HG03558 (cell line): ENCODE measurements around the gene PTGER1.
"Not testable (repeated sequence)": the region's sequence is repeated elsewhere in the genome, so short reads cannot be mapped to it uniquely, and the experiment has no call there.

Source experiments
- ATAC-seq: cut with Tn5 transposase; IDR thresholded peaks from one replicate; pipeline ENCODE4 v1.9.1; 2021; ENCODE audit warnings: moderate number of reproducible peaks; ENCODE audit not compliant: unreplicated experiment; ENCODE audit errors: extremely low read depth

The PTGER1 gene

GRCh38 chr19:14476673-14477401, 1.7 kb upstream of the PTGER1 start:
- ATAC-seq, result no peak

GRCh38 chr19:14476327-14476672, 1.1 kb upstream of the PTGER1 start:
- no peak for ATAC-seq

GRCh38 chr19:14474827-14475226, 327 bp downstream of the PTGER1 start:
- no peak for ATAC-seq

GRCh38 chr19:14473978-14474578, 1.1 kb downstream of the PTGER1 start:
- no peak for ATAC-seq

- no peak for ATAC-seq
Observed at GRCh38 chr19:14473073-14473977, 1.8 kb downstream of the PTGER1 start.

- no peak for ATAC-seq
Observed at GRCh38 chr19:14472202-14472938, 2.8 kb downstream of the PTGER1 start.

GRCh38 chr19:14471436-14472187, 3.5 kb downstream of the PTGER1 start:
- no peak for ATAC-seq

GRCh38 chr19:14470031-14470876, 4.9 kb downstream of the PTGER1 start:
- no peak for ATAC-seq

GRCh38 chr19:14467816-14468215, 7.3 kb downstream of the PTGER1 start:
- no peak for ATAC-seq

- ATAC-seq, result no peak
Observed at GRCh38 chr19:14467391-14467790, 7.8 kb downstream of the PTGER1 start.

- ATAC-seq, result no peak
Observed at GRCh38 chr19:14463747-14464146, 11.4 kb downstream of the PTGER1 start.

GRCh38 chr19:14462401-14462800, 12.8 kb downstream of the PTGER1 start:
- not testable (repeated sequence) for ATAC-seq

- no peak for ATAC-seq
Observed at GRCh38 chr19:14460935-14461334, 14.2 kb downstream of the PTGER1 start.

GRCh38 chr19:14459703-14460102, 15.5 kb downstream of the PTGER1 start:
- ATAC-seq, result no peak

GRCh38 chr19:14452303-14452702, 22.9 kb downstream of the PTGER1 start:
- not testable (repeated sequence) for ATAC-seq

GRCh38 chr19:14450876-14451275, 24.3 kb downstream of the PTGER1 start:
- no peak for ATAC-seq

GRCh38 chr19:14450168-14450874, 24.8 kb downstream of the PTGER1 start:
- no peak for ATAC-seq

- ATAC-seq, result no peak
Observed at GRCh38 chr19:14449321-14449720, 25.8 kb downstream of the PTGER1 start.
